ENCODE data around the gene MAPKAP1. TPM values are rescaled to one million over a fixed set of nuclear protein-coding genes. Genes with fewer than 3 reads are reported as not detected.

MAPKAP1 gene
- total and polyA plus RNA-seq, 2 experiments from 2014 or later: 68.4 to 98.5 TPM

DNA sequence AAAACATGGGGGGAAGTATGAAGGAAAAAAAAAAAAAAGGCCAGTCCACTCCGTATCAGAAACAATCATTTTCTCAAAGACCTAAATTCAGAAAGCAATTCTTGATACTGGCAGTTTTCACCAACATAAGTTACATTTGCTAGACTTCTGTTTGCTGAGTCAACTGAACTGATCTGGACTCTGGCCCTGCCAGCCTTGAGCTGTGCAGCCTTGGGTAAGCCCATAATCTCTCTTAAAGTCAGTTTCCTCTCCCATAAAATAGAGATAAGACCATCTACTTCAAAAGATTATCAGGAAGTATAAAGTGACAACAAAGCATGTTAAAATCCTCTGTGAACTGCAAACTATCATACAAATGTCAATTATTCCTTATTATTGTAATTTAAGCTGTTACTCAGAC, 106.8 kb downstream of the MAPKAP1 start:
- Mint-ChIP-seq H3K27ac (no peak overlapping the region), H3K4me1 (peaks cover 24% of the 10 kb centered on the region; the same call in 2 of the 3 replicates), H3K27me3 (ENCODE audit: insufficient read depth, low read depth, poor library complexity) (peaks cover 3% of the 10 kb centered on the region), H3K9me3 (no peaks in the 10 kb centered on the region; the same call in 2 of the 3 replicates), H3K36me3 (ENCODE audit: low read depth) (0 out of 3 replicates have a peak, but pooled peaks cover 3% of the 10 kb centered on the region), H3K4me3 (no peak overlapping the region)
- TF ChIP-seq POLR2AphosphoS5 (IDR thresholded peaks at IDR 0.05; ENCODE audit: low read depth) (no peak), NANOG (IDR thresholded peaks at IDR 0.05; ENCODE audit: borderline replicate concordance) (no peak), CREB1 (CRISPR knock-in tag; IDR thresholded peaks at IDR 0.05; ENCODE audit: low read depth) (no peak), ZNF331 (CRISPR knock-in tag; IDR thresholded peaks at IDR 0.05; ENCODE audit: low read depth) (no peak), STAT1 (IDR thresholded peaks at IDR 0.05; ENCODE audit: unreplicated experiment) (no peak), EZH2phosphoT487 (IDR thresholded peaks at IDR 0.05; ENCODE audit: unreplicated experiment) (no peak), ZNF114 (CRISPR knock-in tag; IDR thresholded peaks at IDR 0.05) (no peak), CTCF (conservative IDR thresholded peaks at IDR 0.05; ENCODE audit: low read depth in 2 of 2) (no peak)
- TF ChIP-seq, protein P1, sequence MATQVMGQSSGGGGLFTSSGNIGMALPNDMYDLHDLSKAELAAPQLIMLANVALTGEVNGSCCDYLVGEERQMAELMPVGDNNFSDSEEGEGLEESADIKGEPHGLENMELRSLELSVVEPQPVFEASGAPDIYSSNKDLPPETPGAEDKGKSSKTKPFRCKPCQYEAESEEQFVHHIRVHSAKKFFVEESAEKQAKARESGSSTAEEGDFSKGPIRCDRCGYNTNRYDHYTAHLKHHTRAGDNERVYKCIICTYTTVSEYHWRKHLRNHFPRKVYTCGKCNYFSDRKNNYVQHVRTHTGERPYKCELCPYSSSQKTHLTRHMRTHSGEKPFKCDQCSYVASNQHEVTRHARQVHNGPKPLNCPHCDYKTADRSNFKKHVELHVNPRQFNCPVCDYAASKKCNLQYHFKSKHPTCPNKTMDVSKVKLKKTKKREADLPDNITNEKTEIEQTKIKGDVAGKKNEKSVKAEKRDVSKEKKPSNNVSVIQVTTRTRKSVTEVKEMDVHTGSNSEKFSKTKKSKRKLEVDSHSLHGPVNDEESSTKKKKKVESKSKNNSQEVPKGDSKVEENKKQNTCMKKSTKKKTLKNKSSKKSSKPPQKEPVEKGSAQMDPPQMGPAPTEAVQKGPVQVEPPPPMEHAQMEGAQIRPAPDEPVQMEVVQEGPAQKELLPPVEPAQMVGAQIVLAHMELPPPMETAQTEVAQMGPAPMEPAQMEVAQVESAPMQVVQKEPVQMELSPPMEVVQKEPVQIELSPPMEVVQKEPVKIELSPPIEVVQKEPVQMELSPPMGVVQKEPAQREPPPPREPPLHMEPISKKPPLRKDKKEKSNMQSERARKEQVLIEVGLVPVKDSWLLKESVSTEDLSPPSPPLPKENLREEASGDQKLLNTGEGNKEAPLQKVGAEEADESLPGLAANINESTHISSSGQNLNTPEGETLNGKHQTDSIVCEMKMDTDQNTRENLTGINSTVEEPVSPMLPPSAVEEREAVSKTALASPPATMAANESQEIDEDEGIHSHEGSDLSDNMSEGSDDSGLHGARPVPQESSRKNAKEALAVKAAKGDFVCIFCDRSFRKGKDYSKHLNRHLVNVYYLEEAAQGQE (IDR thresholded peaks at IDR 0.05; ENCODE audit: unreplicated experiment): no peak
- TF ChIP-seq, protein P2, sequence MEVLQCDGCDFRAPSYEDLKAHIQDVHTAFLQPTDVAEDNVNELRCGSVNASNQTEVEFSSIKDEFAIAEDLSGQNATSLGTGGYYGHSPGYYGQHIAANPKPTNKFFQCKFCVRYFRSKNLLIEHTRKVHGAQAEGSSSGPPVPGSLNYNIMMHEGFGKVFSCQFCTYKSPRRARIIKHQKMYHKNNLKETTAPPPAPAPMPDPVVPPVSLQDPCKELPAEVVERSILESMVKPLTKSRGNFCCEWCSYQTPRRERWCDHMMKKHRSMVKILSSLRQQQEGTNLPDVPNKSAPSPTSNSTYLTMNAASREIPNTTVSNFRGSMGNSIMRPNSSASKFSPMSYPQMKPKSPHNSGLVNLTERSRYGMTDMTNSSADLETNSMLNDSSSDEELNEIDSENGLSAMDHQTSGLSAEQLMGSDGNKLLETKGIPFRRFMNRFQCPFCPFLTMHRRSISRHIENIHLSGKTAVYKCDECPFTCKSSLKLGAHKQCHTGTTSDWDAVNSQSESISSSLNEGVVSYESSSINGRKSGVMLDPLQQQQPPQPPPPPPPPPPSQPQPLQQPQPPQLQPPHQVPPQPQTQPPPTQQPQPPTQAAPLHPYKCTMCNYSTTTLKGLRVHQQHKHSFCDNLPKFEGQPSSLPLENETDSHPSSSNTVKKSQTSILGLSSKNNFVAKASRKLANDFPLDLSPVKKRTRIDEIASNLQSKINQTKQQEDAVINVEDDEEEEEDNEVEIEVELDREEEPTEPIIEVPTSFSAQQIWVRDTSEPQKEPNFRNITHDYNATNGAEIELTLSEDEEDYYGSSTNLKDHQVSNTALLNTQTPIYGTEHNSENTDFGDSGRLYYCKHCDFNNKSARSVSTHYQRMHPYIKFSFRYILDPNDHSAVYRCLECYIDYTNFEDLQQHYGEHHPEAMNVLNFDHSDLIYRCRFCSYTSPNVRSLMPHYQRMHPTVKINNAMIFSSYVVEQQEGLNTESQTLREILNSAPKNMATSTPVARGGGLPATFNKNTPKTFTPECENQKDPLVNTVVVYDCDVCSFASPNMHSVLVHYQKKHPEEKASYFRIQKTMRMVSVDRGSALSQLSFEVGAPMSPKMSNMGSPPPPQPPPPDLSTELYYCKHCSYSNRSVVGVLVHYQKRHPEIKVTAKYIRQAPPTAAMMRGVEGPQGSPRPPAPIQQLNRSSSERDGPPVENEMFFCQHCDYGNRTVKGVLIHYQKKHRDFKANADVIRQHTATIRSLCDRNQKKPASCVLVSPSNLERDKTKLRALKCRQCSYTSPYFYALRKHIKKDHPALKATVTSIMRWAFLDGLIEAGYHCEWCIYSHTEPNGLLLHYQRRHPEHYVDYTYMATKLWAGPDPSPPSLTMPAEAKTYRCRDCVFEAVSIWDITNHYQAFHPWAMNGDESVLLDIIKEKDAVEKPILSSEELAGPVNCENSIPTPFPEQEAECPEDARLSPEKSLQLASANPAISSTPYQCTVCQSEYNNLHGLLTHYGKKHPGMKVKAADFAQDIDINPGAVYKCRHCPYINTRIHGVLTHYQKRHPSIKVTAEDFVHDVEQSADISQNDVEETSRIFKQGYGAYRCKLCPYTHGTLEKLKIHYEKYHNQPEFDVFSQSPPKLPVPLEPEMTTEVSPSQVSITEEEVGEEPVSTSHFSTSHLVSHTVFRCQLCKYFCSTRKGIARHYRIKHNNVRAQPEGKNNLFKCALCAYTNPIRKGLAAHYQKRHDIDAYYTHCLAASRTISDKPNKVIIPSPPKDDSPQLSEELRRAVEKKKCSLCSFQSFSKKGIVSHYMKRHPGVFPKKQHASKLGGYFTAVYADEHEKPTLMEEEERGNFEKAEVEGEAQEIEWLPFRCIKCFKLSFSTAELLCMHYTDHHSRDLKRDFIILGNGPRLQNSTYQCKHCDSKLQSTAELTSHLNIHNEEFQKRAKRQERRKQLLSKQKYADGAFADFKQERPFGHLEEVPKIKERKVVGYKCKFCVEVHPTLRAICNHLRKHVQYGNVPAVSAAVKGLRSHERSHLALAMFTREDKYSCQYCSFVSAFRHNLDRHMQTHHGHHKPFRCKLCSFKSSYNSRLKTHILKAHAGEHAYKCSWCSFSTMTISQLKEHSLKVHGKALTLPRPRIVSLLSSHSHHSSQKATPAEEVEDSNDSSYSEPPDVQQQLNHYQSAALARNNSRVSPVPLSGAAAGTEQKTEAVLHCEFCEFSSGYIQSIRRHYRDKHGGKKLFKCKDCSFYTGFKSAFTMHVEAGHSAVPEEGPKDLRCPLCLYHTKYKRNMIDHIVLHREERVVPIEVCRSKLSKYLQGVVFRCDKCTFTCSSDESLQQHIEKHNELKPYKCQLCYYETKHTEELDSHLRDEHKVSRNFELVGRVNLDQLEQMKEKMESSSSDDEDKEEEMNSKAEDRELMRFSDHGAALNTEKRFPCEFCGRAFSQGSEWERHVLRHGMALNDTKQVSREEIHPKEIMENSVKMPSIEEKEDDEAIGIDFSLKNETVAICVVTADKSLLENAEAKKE (CRISPR knock-in tag; IDR thresholded peaks at IDR 0.05): no peak
- no peak overlapping the region for H3K4me2 ChIP-seq
- H3K79me2 ChIP-seq (replicated peaks; ENCODE audit: insufficient read depth): peaks cover 80% of the 10 kb centered on the region
- DNase-seq (ENCODE audit: low spot score) (no peak), ATAC-seq (no peak)
- no peak overlapping the region for H3K27ac ChIP-seq (ENCODE audit: low read depth)
- H3K4me1 ChIP-seq (ENCODE audit: insufficient read depth): peaks cover 29% of the 10 kb centered on the region
- H3K36me3 ChIP-seq (ENCODE audit: insufficient read depth): no peaks in the 10 kb centered on the region
- H3K4me3 ChIP-seq: no peak overlapping the region
- H3K9me2 ChIP-seq (ENCODE audit: insufficient read depth): no peaks in the 10 kb centered on the region
- H3K27me3 ChIP-seq (ENCODE audit: insufficient read depth): no peaks in the 10 kb centered on the region
- H2AFZ ChIP-seq: no peak overlapping the region
- H4K20me1 ChIP-seq (replicated peaks; ENCODE audit: insufficient read depth): no peaks in the 10 kb centered on the region; the same call in 1 of the 2 replicates
- H3F3A ChIP-seq (replicated peaks; ENCODE audit: low read depth): no peaks in the 10 kb centered on the region

All from GM23338 (cell line).